G401 (cell line): Measurements from ENCODE around the gene COMMD9. TPM values are rescaled to one million over a fixed set of nuclear protein-coding genes. Genes with fewer than 3 reads are reported as not detected.

Experiments used
- DNase-seq: peaks from one replicate; pipeline ENCODE4 v3.0.0-alpha.2; 2015; ENCODE audit warnings: low spot score
- in situ Hi-C: cut with HindIII; loops from 2 replicates; pipeline ENCODE4 v1.10.0; 2016; ENCODE audit warnings: low sequenced_read_pairs, mixed read lengths
- total RNA-seq: library from RNA; depleted of rRNA; stranded (reverse); fragments of >200 nt; shearing (Covaris generic); gene quantifications from 2 replicates; pipeline ENCODE4 v1.2.3, GENCODE V29; 2014; rRNA removed

The COMMD9 gene
- total RNA-seq, 1 experiment from 2014 or later: 112 TPM

DNA sequence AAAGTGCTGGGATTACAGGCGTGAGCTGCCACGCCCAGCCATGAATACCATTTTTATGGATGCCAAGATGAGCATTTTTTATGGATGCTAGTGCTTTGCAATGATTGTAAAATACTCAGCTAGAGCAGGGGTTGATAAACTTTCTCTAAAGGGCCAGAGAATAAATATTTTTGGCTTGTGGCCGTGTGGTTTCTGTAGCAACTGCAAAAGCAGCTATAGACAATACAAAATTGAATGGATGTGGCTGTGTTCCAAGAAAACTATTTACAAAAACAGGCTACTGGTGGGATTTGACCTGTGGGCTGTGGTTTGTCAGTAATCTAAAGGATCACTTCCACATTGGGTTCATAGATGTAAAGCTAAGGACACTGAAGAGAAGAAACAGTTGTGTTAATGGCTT, 56.0 kb downstream of the COMMD9 start:
- no peak for DNase-seq
- in situ Hi-C loops: no loop called here

DNA sequence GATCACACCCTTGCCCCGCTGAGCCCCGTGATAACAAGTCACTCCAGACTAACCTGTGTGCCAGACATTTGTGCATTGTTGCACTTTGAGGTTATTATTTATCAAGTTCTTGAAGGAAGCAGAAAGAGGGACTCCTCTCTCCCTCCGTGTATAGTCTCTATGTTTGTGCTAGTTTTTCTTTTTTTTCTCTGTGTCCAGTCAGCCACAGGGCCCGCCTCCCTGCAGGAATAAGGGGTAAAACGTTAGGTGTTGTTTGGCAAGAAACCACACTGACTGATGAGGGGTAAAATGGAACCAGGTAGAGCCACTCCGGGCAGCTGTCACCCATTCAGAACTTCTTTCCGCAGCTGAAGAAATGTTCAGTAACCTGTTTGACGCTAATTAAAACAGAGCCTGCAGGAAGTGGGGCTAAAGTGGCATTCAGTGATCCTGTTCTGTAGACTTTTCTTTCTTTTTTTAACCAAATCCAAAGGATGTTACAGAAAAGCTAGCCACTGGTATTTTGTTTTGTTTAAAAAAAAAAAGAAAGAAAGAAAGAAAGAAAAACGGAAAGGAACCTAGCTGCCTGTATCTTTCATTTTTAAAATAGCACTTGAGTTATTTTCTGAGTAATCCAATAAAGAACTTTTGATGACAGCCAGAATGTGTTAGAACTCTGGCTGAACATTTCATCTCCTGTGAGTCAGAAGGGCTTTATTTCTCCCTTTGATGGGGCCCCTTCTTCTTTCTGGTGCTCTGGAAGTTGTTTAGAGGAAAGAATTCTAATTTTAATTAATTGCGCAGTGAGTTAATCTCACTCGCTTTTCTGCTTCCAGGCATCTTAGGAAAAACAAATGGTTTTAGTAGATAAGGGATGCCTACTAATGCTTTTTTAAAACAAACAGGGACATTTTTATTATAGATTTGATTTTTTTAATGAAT, 58.2 kb downstream of the COMMD9 start:
- no peak for DNase-seq
- in situ Hi-C loops: no loop called here

DNA sequence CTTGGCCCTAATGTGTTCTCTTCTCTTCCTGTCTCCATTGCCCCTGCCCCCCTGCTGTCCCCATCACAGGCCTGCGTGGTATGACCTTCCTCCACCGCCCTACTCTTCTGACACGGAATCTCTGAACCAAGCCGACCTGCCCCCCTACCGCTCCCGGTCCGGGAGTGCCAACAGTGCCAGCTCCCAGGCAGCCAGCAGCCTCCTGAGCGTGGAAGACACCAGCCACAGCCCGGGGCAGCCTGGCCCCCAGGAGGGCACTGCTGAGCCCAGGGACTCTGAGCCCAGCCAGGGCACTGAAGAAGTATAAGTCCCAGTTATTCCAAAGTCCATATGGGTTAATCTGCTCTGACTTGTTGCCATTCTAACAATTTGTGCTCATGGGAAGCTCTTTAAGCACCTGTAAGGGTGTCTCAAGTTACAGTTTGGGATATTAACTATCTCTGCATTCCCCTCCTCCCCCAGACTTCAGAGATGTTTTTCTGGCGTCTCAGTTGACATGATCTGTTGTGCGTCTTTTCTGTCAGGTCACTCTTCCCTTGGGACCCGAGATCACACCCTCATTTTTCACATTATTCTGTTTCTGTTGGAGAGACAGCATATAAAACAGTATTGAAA, 60.0 kb downstream of the COMMD9 start:
- no peak for DNase-seq
- in situ Hi-C loops: no loop called here

DNA sequence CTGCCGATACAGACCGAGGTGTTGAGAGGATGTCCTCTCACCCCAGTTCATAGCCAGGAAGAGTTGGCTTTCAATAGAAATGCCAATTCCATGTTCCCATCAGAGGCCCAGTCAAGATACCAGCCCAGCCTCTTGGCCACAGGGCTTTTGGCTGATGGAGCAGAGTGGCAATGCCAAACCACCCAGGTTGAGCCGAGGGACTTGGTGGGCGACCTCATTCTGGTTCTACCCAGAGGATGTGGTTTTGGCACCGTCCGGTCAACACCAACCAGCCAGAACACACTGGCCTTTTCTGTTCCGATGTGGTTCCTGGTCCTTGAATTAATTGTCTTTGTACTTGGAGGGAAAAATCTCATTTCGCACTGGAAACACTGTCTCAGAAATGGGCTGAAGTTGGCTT, 60.5 kb downstream of the COMMD9 start:
- in situ Hi-C loops: no loop called here
- no peak for DNase-seq

DNA sequence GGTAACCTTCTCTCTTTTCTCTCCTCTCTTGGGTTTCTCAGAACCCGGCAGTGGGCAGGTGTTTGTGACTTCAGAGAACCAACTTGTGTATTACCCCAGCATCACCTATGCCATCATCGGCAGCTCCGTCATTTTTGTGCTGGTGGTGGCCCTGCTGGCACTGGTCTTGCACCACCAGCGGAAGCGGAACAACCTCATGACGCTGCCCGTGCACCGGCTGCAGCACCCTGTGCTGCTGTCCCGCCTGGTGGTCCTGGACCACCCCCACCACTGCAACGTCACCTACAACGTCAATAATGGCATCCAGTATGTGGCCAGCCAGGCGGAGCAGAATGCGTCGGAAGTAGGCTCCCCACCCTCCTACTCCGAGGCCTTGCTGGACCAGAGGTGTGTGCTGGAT, 62.2 kb downstream of the COMMD9 start:
- DNase-seq: no peak
- in situ Hi-C loops: no loop called here

DNA sequence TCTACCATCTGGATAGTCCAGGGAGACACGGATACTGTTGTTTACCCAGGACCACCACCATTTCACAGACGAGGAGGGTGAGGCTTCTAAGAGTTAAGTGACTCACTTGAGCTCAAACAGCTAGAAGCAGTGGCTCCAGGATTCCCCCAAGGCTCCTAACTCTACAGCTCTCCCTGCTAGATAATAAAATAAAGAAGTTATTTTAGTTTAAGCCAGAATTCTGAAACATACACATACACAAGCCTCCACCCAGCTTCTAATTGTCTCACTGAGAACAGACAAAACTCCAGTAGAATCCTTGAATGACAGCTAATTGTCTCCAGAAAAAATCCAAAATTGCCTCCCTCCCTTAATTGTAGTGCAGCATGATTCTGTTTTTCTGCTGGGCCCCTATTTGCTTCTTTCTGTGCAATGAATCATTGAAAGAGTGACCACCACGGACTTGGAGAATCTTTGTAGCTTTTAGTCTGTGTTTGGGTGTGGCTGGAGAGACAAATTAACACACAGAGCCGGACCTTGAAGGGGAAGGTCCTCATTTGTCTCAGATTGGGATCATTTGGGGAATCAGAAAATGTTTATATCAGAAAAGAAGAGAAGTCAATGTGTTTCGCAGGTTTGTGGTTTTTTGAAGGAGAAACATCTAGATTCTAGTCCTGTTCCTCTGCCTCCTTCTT, 64.9 kb downstream of the COMMD9 start:
- no peak for DNase-seq
- in situ Hi-C loops: no loop called here

DNA sequence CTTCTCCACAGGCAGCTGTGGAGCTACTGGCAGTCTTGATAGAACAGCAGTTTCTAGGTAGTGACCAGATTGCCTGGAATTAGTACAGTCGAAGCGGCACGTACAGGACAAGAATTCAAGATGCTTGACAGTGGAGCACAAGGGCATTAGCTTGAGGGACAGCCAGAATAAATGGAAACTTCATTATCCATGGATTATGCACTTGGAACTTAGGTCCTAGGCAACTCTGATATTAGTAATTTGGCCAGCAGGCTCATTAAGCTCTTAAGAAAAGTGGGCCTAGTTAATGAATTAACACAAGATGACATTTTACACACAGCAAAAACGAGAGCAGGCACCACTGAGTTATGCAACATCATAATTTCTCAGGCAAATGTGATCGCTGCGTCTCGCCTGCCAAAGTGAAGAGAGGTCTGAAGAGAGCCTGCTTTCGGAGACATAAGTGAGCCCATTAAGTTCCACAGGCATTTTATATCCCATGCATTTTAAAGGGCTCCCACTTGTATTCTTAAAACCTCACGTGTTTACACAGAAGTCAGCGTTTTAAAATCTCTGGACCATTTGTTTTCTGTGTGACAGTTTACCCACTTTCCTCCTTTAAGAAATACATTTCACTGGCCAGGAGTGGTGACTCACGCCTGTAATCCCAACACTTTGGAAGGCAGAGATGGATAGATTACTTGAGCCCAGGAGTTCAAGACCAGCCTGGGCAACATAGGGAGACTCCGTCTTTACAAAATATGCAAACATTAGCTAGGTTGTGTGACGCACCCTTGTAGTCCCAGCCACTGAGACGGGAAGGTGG, 66.2 kb downstream of the COMMD9 start:
- in situ Hi-C loops: no loop called here
- DNase-seq: peak; percentile 68

Other genes starting within 250 kb of the COMMD9 start
- 1.8 TPM in 1 of 2 replicates, not detected in the other for gene PRR5L, start 6.9 kb upstream of the COMMD9 start, total RNA-seq
- gene TRAF6, start 220.8 kb upstream of the COMMD9 start, total RNA-seq: 3.7 and 4.2 TPM in 2 replicates